SK-N-MC (cell line): ENCODE measurements around the gene GRK6.

ENCODE experiments used
- EZH2 ChIP-seq: fragments of 200-600 bp; sonication (generic); IDR thresholded peaks from one replicate; pipeline ENCODE4 v1.6.1; 2017; ENCODE audit warnings: antibody characterized with exemption
- FOXP2 ChIP-seq: optimal IDR thresholded peaks from 2 replicates; pipeline ENCODE3; 2011; ENCODE audit warnings: mild to moderate bottlenecking, moderate library complexity; ENCODE audit not compliant: insufficient read depth; ENCODE audit errors: extremely low read length, control extremely low read depth
- POLR2AphosphoS5 ChIP-seq: IDR thresholded peaks from 2 replicates; pipeline ENCODE4 v1.6.1; 2012; ENCODE audit warnings: mild to moderate bottlenecking, low read depth, low read length, borderline replicate concordance

DNA sequence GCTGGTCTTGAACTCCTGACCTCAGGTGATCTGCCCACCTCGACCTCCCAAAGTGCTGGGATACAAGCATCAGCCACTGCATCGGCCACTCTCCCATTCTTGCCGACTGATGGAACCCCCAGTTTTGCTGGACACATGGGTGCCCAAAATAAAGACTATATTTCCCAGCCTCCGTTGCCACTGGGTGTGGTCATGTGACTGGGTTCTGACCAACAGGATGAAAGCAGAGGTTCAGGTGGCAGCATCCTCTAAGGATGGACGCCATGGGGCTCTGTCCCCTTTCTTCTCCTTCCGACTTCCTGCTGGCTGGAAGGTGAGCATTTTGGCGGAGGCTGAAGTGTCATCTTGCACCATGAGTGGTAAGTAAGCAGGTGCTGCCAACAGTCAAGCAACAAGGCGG lies 60.7 kb downstream of the GRK6 start:
- no peak for TF ChIP-seq EZH2
- TF ChIP-seq POLR2AphosphoS5: no peak
- no peak for TF ChIP-seq FOXP2
